Stimulated activated naive CD8-positive, alpha-beta T cell treated with anti-CD3 and anti-CD28 coated beads, Interleukin-15, amount 100 ng/mL, for 72 hours (primary cell): Measurements from ENCODE around the gene GLOD4.
"Not testable (repeated sequence)": the region's sequence is repeated elsewhere in the genome, so short reads cannot be mapped to it uniquely, and the experiment has no call there.

ENCODE experiments used
- ATAC-seq: fragments of 150-1000 bp; cut with Tn5 transposase; 2 replicates; pipeline ENCODE4 v1.10.0; 2021; ENCODE audit warnings: mild to moderate bottlenecking, moderate library complexity
- DNase-seq, 2 donors: peaks; one replicate each; pipeline ENCODE4 v3.0.0; 2021 to 2022
- H3K27ac Mint-ChIP-seq, 2 donors: one replicate each; pipeline ENCODE4 v1.8.0; 2022; ENCODE audit warnings: mild to moderate bottlenecking in 2 of 2, mixed read lengths in 2 of 2, moderate library complexity in 2 of 2
- H3K27me3 Mint-ChIP-seq: one replicate; pipeline ENCODE4 v1.8.0; 2022; ENCODE audit warnings: mixed read lengths
- H3K4me1 Mint-ChIP-seq: one replicate; pipeline ENCODE4 v1.8.0; 2022; ENCODE audit warnings: mild to moderate bottlenecking, mixed read lengths
- H3K4me3 Mint-ChIP-seq, 2 donors: one replicate each; pipeline ENCODE4 v1.8.0; 2022; ENCODE audit warnings: mild to moderate bottlenecking in 2 of 2, mixed read lengths in 2 of 2, moderate library complexity in 1 of 2
- H3K9me3 Mint-ChIP-seq, 2 donors: one replicate each; pipeline ENCODE4 v1.8.0; 2022; ENCODE audit warnings: mixed read lengths in 2 of 2

GLOD4 gene

GRCh38 chr17:794876-795275 lies 12.8 kb upstream of the GLOD4 start:
- peak; percentile 72 for ATAC-seq
- H3K27ac Mint-ChIP-seq = peak overlapping the region in 1 of 2 donors; percentile 67

GRCh38 chr17:792277-792676 lies 10.2 kb upstream of the GLOD4 start:
- peaks cover 15% of the 10 kb centered on the region for H3K4me1 Mint-ChIP-seq
- no peak overlapping the region for H3K27ac Mint-ChIP-seq
- no peaks in the 10 kb centered on the region for H3K27me3 Mint-ChIP-seq
- no peaks in the 10 kb centered on the region for H3K9me3 Mint-ChIP-seq
- H3K4me3 Mint-ChIP-seq = no peak overlapping the region
- no peak for ATAC-seq
- DNase-seq = no peak

More at GRCh38 chr17:794876-795275, 12.8 kb upstream of the GLOD4 start:
- Mint-ChIP-seq H3K4me3 (peak overlapping the region in 1 of 2 donors; percentile 2), H3K4me1 (peaks cover 12% of the 10 kb centered on the region), H3K9me3 (no peaks in the 10 kb centered on the region), H3K27me3 (no peaks in the 10 kb centered on the region)
- DNase-seq = peak; percentile 28 to 39

- Mint-ChIP-seq H3K4me1 (peaks cover 15% of the 10 kb centered on the region), H3K9me3 (no peaks in the 10 kb centered on the region), H3K27me3 (no peaks in the 10 kb centered on the region), H3K27ac (no peak overlapping the region), H3K4me3 (no peak overlapping the region)
- no peak for DNase-seq
- ATAC-seq = no peak
These were observed 9.7 kb upstream of the GLOD4 start for GRCh38 chr17:791829-792228.

GRCh38 chr17:790874-791247 lies 8.8 kb upstream of the GLOD4 start:
- ATAC-seq, H3K27ac Mint-ChIP-seq, H3K9me3 Mint-ChIP-seq, H3K27me3 Mint-ChIP-seq, H3K4me3 Mint-ChIP-seq, DNase-seq: not testable (repeated sequence)
- peaks cover 15% of the 10 kb centered on the region for H3K4me1 Mint-ChIP-seq

GRCh38 chr17:789931-790873 lies 8.1 kb upstream of the GLOD4 start:
- not testable (repeated sequence) for DNase-seq, H3K27ac Mint-ChIP-seq, H3K4me3 Mint-ChIP-seq, ATAC-seq, H3K9me3 Mint-ChIP-seq, H3K27me3 Mint-ChIP-seq
- H3K4me1 Mint-ChIP-seq = peaks cover 15% of the 10 kb centered on the region

GRCh38 chr17:789160-789840 lies 7.2 kb upstream of the GLOD4 start:
- Mint-ChIP-seq H3K4me3 (no peak overlapping the region), H3K27ac (peak overlapping the region in 1 of 2 donors; percentile 78), H3K4me1 (peaks cover 14% of the 10 kb centered on the region), H3K27me3 (no peaks in the 10 kb centered on the region), H3K9me3 (no peaks in the 10 kb centered on the region)
- ATAC-seq = no peak
- DNase-seq = no peak

GRCh38 chr17:788551-788950 lies 6.5 kb upstream of the GLOD4 start:
- Mint-ChIP-seq H3K4me1 (peaks cover 22% of the 10 kb centered on the region), H3K9me3 (no peaks in the 10 kb centered on the region), H3K27ac (no peak overlapping the region), H3K4me3 (no peak overlapping the region), H3K27me3 (no peaks in the 10 kb centered on the region)
- DNase-seq (no peak), ATAC-seq (no peak)

- Mint-ChIP-seq H3K4me3 (no peak overlapping the region), H3K4me1 (peaks cover 29% of the 10 kb centered on the region), H3K27me3 (no peaks in the 10 kb centered on the region), H3K9me3 (no peaks in the 10 kb centered on the region), H3K27ac (no peak overlapping the region)
- ATAC-seq (no peak), DNase-seq (no peak)
These were observed 5.7 kb upstream of the GLOD4 start for GRCh38 chr17:787641-788221.

- not testable (repeated sequence) for ATAC-seq, DNase-seq, H3K4me3 Mint-ChIP-seq, H3K27me3 Mint-ChIP-seq, H3K27ac Mint-ChIP-seq, H3K9me3 Mint-ChIP-seq
- H3K4me1 Mint-ChIP-seq = peaks cover 36% of the 10 kb centered on the region
These were observed 3.8 kb upstream of the GLOD4 start for GRCh38 chr17:785901-786300.

- Mint-ChIP-seq H3K27me3 (no peaks in the 10 kb centered on the region), H3K9me3 (no peaks in the 10 kb centered on the region), H3K4me1 (peaks cover 36% of the 10 kb centered on the region), H3K27ac (peak overlapping the region in 1 of 2 donors; percentile 69), H3K4me3 (peak overlapping the region; percentile 95 to 98)
- ATAC-seq = no peak
- no peak for DNase-seq
These were observed 2.1 kb upstream of the GLOD4 start for GRCh38 chr17:784143-784542.

- ATAC-seq (no peak), DNase-seq (no peak)
- H3K4me1 Mint-ChIP-seq = peaks cover 38% of the 10 kb centered on the region
- H3K9me3 Mint-ChIP-seq = no peaks in the 10 kb centered on the region
- no peaks in the 10 kb centered on the region for H3K27me3 Mint-ChIP-seq
- no peak overlapping the region for H3K4me3 Mint-ChIP-seq
- H3K27ac Mint-ChIP-seq = no peak overlapping the region
These were observed 4.0 kb downstream of the GLOD4 start for GRCh38 chr17:778096-778495.

- no peaks in the 10 kb centered on the region for H3K9me3 Mint-ChIP-seq
- peak overlapping the region; percentile 60 to 65 for H3K4me3 Mint-ChIP-seq
- H3K27ac Mint-ChIP-seq = peak overlapping the region; percentile 81 to 93
- H3K27me3 Mint-ChIP-seq = no peaks in the 10 kb centered on the region
- no peak for ATAC-seq
- no peak for DNase-seq
- H3K4me1 Mint-ChIP-seq = peaks cover 28% of the 10 kb centered on the region
These were observed 7.8 kb downstream of the GLOD4 start for GRCh38 chr17:774313-774584.

- peak overlapping the region; percentile 81 to 93 for H3K27ac Mint-ChIP-seq
These were observed 8.4 kb downstream of the GLOD4 start for GRCh38 chr17:773467-774312.

GRCh38 chr17:773016-773415 lies 9.1 kb downstream of the GLOD4 start:
- H3K27me3 Mint-ChIP-seq = no peaks in the 10 kb centered on the region
- peak overlapping the region in 1 of 2 donors; percentile 65 for H3K4me3 Mint-ChIP-seq
- no peaks in the 10 kb centered on the region for H3K9me3 Mint-ChIP-seq
- peaks cover 22% of the 10 kb centered on the region for H3K4me1 Mint-ChIP-seq
- ATAC-seq (no peak), DNase-seq (no peak)
- no peak overlapping the region for H3K27ac Mint-ChIP-seq

More at GRCh38 chr17:773467-774312, 8.4 kb downstream of the GLOD4 start:
- DNase-seq = no peak
- H3K4me1 Mint-ChIP-seq = peaks cover 25% of the 10 kb centered on the region
- H3K9me3 Mint-ChIP-seq = no peaks in the 10 kb centered on the region
- no peaks in the 10 kb centered on the region for H3K27me3 Mint-ChIP-seq
- ATAC-seq = peak; percentile 66
- peak overlapping the region; percentile 60 to 65 for H3K4me3 Mint-ChIP-seq

GRCh38 chr17:767076-767475 lies 15.0 kb downstream of the GLOD4 start:
- ATAC-seq = no peak
- Mint-ChIP-seq H3K9me3 (no peaks in the 10 kb centered on the region), H3K27me3 (no peaks in the 10 kb centered on the region), H3K4me1 (no peaks in the 10 kb centered on the region), H3K4me3 (no peak overlapping the region), H3K27ac (peak overlapping the region in 1 of 2 donors; percentile 16)
- no peak for DNase-seq
